GM20000 (cell line): ENCODE measurements around the gene PRKAR1A.

Experiments
- DNase-seq: peaks from one replicate; pipeline ENCODE4 v3.0.0; 2012; ENCODE audit warnings: low spot score
- CTCF ChIP-seq: IDR thresholded peaks from 2 replicates; pipeline ENCODE4 v1.5.1; 2012; ENCODE audit warnings: mild to moderate bottlenecking, control low read depth; ENCODE audit errors: extremely low read depth, missing control alignments

The PRKAR1A gene

GRCh38 chr17:68535922-68536321, 23.7 kb downstream of the PRKAR1A start:
- TF ChIP-seq CTCF, result no peak
- no peak for DNase-seq

GRCh38 chr17:68539548-68540467, 27.6 kb downstream of the PRKAR1A start:
- TF ChIP-seq CTCF, result peak; percentile 28

GRCh38 chr17:68540981-68541380, 28.8 kb downstream of the PRKAR1A start:
- no peak for TF ChIP-seq CTCF
- DNase-seq, result no peak

More at GRCh38 chr17:68539548-68540467, 27.6 kb downstream of the PRKAR1A start:
- DNase-seq, result no peak

- no peak for DNase-seq
- TF ChIP-seq CTCF, result no peak
Observed at GRCh38 chr17:68541816-68542215, 29.6 kb downstream of the PRKAR1A start.

- no peak for TF ChIP-seq CTCF
- no peak for DNase-seq
Observed at GRCh38 chr17:68542698-68543463, 30.7 kb downstream of the PRKAR1A start.

GRCh38 chr17:68544111-68544915, 32.1 kb downstream of the PRKAR1A start:
- TF ChIP-seq CTCF, result no peak
- no peak for DNase-seq
